ENCODE data around the gene ZNF8. TPM values are rescaled to one million over a fixed set of nuclear protein-coding genes. Genes with fewer than 3 reads are reported as not detected.

Gene ZNF8
- 3.0 and 3.1 TPM in 2 replicates for total RNA-seq

DNA sequence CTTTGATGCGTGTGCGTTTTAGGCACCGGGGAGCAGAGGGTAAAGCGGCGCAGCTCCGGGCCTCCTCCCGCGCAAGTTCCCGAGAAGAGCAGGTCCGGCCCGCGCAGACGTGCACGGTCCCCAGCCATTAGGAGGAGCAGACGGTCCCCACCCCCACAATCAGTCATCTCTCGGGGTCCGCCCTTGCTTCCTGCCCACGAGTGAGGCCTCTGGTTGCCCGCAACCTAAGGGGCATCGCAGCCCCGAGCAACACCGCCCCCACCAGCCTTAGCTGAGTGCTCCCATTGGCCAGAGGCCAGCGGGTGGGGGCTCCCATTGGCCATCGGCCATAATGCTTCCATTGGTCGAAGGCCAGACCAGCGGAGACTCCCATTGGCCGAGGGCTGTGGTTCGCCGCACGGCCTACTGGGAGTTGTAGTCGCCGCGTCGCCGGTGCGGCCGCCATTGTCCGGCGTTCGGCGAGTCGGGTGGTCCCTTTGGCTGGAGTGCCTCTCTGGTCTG lies at the start of gene ZNF8:
Gene ZNF8, plus strand, starts transcription at position 415 of the 501 bp plus-strand sequence. CDS start 127 bp downstream, outside the sequence.

DNA sequence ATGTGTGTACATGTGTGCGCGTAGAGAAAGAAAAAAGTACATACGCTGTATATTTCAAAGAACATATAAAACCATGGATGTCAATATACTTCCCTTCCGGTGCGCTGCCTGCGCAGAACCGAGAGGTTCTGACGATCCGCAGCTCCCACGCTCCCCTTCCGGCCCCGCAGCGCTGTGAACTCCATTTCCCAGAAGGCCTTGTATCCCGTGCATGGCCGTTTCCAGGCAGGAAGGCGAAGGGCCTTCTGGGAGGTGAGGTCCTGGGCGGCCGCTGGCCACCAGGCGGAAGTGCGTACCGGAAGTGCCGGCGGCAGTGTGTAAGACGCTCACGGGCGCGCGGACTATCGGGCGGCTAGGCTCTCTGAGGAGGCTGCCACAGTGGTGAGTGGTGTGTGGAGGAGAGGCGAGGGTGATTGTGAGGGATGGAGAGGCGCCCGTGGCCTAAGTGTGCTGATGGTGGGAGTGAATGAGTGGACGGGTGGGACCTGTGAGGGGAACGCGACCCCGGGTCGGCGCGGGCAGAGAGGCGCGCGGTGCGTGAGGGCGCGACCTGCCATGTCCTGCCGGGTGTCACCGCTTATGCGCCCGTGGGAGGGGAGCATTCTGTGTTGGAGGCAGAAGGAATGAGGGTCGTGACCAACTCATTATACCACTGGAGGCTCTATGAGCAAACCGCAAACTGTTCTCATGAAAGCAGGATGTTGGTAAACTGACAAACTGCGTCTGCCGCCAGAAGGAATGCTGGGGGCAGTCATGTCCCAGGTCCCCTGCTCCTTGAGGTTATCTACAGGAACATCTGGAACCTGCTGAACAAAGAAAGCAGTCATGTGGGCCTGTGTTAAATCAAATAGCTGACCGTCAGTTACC lies 26.5 kb downstream of the ZNF8 start, which contains the start of gene ERVK3-1:
Gene ERVK3-1, plus strand, starts transcription at position 313 of the 867 bp plus-strand sequence. CDS start 6,792 bp downstream, outside the sequence.

DNA sequence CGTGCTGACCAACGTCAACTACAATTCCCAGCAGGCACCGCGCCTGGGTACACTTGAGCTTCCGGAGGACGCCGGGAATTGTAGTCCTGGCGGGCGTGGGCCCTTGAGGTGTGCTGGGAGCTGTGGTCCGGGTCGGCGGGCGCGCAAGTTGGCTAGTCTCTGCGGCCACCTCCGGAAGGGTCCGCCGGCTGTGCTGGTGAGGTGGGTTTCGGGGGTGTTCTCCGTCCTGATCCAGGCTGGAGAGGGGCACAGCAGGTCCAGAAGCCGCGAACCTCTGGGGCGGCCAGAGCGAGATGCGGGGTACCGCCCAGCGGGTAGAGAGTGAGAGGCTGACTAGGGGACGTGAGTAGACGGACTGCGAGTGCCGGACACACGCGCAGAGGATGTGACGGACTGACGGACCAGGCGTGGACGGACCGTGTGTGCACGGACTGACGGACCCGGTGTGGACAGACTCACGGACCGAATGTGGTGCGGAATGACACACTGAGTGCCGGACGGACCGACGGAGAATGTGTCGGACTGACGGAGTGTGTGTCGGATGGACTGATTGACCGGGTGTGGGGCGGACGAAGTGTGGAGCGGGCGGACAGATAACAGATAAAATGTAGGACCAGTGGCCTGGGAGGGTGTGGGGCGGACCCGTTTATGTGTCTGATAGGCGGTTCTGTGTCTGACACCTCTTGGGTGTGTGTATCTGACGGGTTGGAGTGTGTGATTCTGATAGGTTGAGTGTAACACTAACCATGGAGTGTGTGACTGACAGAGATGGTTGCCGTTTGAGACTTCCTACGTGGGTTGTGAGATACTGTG lies 48.4 kb downstream of the ZNF8 start, which contains the start of gene ZSCAN22:
Gene ZSCAN22, plus strand, starts transcription at position 81 of the 813 bp plus-strand sequence. CDS start 7,809 bp downstream, outside the sequence.

Other genes with a start within 250 kb of the ZNF8 start
- gene ZSCAN1, start 244.9 kb upstream of the ZNF8 start, total RNA-seq, result not detected in 2 replicates
- 4.2 and 5.0 TPM in 2 replicates for gene ZNF135, start 219.7 kb upstream of the ZNF8 start, total RNA-seq
- 25.7 and 27.4 TPM in 2 replicates for gene ZSCAN18, start 180.7 kb upstream of the ZNF8 start, total RNA-seq
- 12.5 and 13.1 TPM in 2 replicates for gene ZNF329, start 128.2 kb upstream of the ZNF8 start, total RNA-seq
- 10.9 and 12.7 TPM in 2 replicates for gene ZNF274, start 95.9 kb upstream of the ZNF8 start, total RNA-seq
- 33.8 and 34.1 TPM in 2 replicates for gene ZNF544, start 50.0 kb upstream of the ZNF8 start, total RNA-seq
- 20.2 and 24.7 TPM in 2 replicates for gene ERVK3-1, start 26.4 kb downstream of the ZNF8 start, total RNA-seq
- gene ZSCAN22, start 48.0 kb downstream of the ZNF8 start, total RNA-seq, result 1.4 and 2.1 TPM in 2 replicates
- 8.7 and 12.5 TPM in 2 replicates for gene A1BG, start 74.5 kb downstream of the ZNF8 start, total RNA-seq
- 0.57 and 0.83 TPM in 2 replicates for gene ZNF497, start 83.8 kb downstream of the ZNF8 start, total RNA-seq
- gene ZNF837, start 102.1 kb downstream of the ZNF8 start, total RNA-seq, result 1.4 and 1.5 TPM in 2 replicates
- 3,351 and 3,927 TPM in 2 replicates for gene RPS5, start 108.3 kb downstream of the ZNF8 start, total RNA-seq
- not detected in 2 replicates for gene RNF225, start 116.7 kb downstream of the ZNF8 start, total RNA-seq
- gene ZNF584, start 129.7 kb downstream of the ZNF8 start, total RNA-seq, result 12.7 and 17.3 TPM in 2 replicates
- 7.4 and 9.7 TPM in 2 replicates for gene ZNF132, start 161.2 kb downstream of the ZNF8 start, total RNA-seq
- 8.0 and 9.2 TPM in 2 replicates for gene ZNF324B, start 172.7 kb downstream of the ZNF8 start, total RNA-seq
- gene ZNF324, start 188.1 kb downstream of the ZNF8 start, total RNA-seq, result 8.2 and 10.4 TPM in 2 replicates
- 6.9 and 8.1 TPM in 2 replicates for gene ZNF446, start 197.4 kb downstream of the ZNF8 start, total RNA-seq
- 8.3 and 12.4 TPM in 2 replicates for gene SLC27A5, start 233.0 kb downstream of the ZNF8 start, total RNA-seq
- gene ZBTB45, start 240.9 kb downstream of the ZNF8 start, total RNA-seq, result 4.1 and 6.2 TPM in 2 replicates

All from smooth muscle cell of bladder (primary cell).